Lung (tissue), 12 donors: Measurements from ENCODE around the gene SSTR3. TPM values are rescaled to one million over a fixed set of nuclear protein-coding genes. Genes with fewer than 3 reads are reported as not detected.

Source experiments
- ATAC-seq: fragments of 200-7000 bp; cut with Tn5 transposase; one replicate; pipeline ENCODE4 v1.9.1; 2020; ENCODE audit warnings: moderate number of reproducible peaks; ENCODE audit not compliant: insufficient read depth, low FRiP score
- DNase-seq, 3 donors: peaks; one replicate each; pipeline ENCODE4 v3.0.0-alpha.2; 2013 to 2017
- H3K27ac ChIP-seq, 2 donors: one replicate each; pipeline ENCODE4 v1.5.1; 2013; ENCODE audit warnings: mild to moderate bottlenecking in 2 of 2, moderate library complexity in 2 of 2, control low read depth in 1 of 2, inconsistent platforms in 1 of 2, low read depth in 1 of 2, low read length in 1 of 2
- H3K27me3 ChIP-seq, 3 donors: one replicate each; pipeline ENCODE4 v1.5.1; 2013; ENCODE audit warnings: low read length in 2 of 3; ENCODE audit not compliant: control insufficient read depth in 3 of 3, insufficient read depth in 3 of 3
- H3K36me3 ChIP-seq, 4 donors: one replicate each; pipeline ENCODE4 v1.5.1; 2013; ENCODE audit warnings: low read length in 4 of 4, mild to moderate bottlenecking in 1 of 4, moderate library complexity in 1 of 4; ENCODE audit not compliant: control insufficient read depth in 4 of 4, insufficient read depth in 4 of 4
- H3K4me1 ChIP-seq, 5 donors: one replicate each; pipeline ENCODE4 v1.5.1; 2013; ENCODE audit warnings: low read length in 5 of 5, mild to moderate bottlenecking in 2 of 5, moderate library complexity in 1 of 5; ENCODE audit not compliant: control insufficient read depth in 5 of 5, insufficient read depth in 5 of 5
- H3K4me3 ChIP-seq: one replicate; pipeline ENCODE4 v1.5.1; 2013; ENCODE audit warnings: mild to moderate bottlenecking, control low read depth, moderate library complexity
- H3K9ac ChIP-seq, 2 donors: one replicate each; pipeline ENCODE4 v1.5.1; 2013; ENCODE audit warnings: low read length in 2 of 2, control low read depth in 1 of 2; ENCODE audit not compliant: insufficient read depth in 1 of 2
- H3K9me3 ChIP-seq, 4 donors: one replicate each; pipeline ENCODE4 v1.5.1; 2013; ENCODE audit warnings: low read length in 3 of 4, mild to moderate bottlenecking in 1 of 4, moderate library complexity in 1 of 4; ENCODE audit not compliant: control insufficient read depth in 4 of 4, insufficient read depth in 3 of 4
- WGBS, 2 donors: extraction: QIAGEN DNeasy Blood & Tissue Kit; methylation state at CpG; one replicate each; pipeline ENCODE4 v1.1.7; 2013; 5-methylcytosine and 5-hydroxymethylcytosine counted together
- polyA plus RNA-seq, 2 donors: library from polyadenylated mRNA; stranded (reverse); fragments of 200-250 nt; gene quantifications; one replicate each; pipeline ENCODE4 v1.2.1, GENCODE V29; 2013
- total RNA-seq, 2 donors: library from RNA; depleted of rRNA in 1 of 2; stranded (reverse); fragments of >200 nt in 1 of 2; gene quantifications; one replicate each; pipeline ENCODE4 v1.2.1, GENCODE V29; 2014 to 2021
- TF ChIP-seq, protein P1 (sequence below): IDR thresholded peaks from 2 replicates; pipeline ENCODE4 v1.5.1; 2012; ENCODE audit warnings: mild to moderate bottlenecking; ENCODE audit errors: control extremely low read depth, extremely low read depth
- donor health status: control.
- donor health status: control.
- donor health status: Bipolar disorder and iron deficiency.
- donor health status: healthy.
- donor health status: DM: yes; HTN: yes; CAD: no.

The SSTR3 gene
- total and polyA plus RNA-seq, 4 donors = 0.04 to 0.87 (median 0.10) TPM

- Histone ChIP-seq H3K27ac (no peak overlapping the region), H3K9ac (no peak overlapping the region), H3K27me3 (peaks cover 0 to 2% (median 0%) of the 10 kb centered on the region in 3 donors), H3K36me3 (peaks cover 0 to 4% (median 0%) of the 10 kb centered on the region in 4 donors), H3K9me3 (peaks cover 0 to 2% (median 0%) of the 10 kb centered on the region in 4 donors), H3K4me3 (no peak overlapping the region), H3K4me1 (peaks cover 0 to 2% (median 0%) of the 10 kb centered on the region in 5 donors)
- TF ChIP-seq, protein P1, sequence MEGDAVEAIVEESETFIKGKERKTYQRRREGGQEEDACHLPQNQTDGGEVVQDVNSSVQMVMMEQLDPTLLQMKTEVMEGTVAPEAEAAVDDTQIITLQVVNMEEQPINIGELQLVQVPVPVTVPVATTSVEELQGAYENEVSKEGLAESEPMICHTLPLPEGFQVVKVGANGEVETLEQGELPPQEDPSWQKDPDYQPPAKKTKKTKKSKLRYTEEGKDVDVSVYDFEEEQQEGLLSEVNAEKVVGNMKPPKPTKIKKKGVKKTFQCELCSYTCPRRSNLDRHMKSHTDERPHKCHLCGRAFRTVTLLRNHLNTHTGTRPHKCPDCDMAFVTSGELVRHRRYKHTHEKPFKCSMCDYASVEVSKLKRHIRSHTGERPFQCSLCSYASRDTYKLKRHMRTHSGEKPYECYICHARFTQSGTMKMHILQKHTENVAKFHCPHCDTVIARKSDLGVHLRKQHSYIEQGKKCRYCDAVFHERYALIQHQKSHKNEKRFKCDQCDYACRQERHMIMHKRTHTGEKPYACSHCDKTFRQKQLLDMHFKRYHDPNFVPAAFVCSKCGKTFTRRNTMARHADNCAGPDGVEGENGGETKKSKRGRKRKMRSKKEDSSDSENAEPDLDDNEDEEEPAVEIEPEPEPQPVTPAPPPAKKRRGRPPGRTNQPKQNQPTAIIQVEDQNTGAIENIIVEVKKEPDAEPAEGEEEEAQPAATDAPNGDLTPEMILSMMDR = no peak
- WGBS, 2 donors = 75 to 81% methylated on average over 10 of the region's 10 CpGs
- DNase-seq (no peak), ATAC-seq (no peak)
Measured at GRCh38 chr22:37239336-37240239, 27.3 kb upstream of the SSTR3 start.

GRCh38 chr22:37237371-37238268 is 25.3 kb upstream of the SSTR3 start:
- Histone ChIP-seq H3K36me3 (peaks cover 0 to 4% (median 0%) of the 10 kb centered on the region in 4 donors), H3K9ac (no peak overlapping the region), H3K4me3 (no peak overlapping the region), H3K27ac (no peak overlapping the region), H3K27me3 (peaks cover 0 to 2% (median 0%) of the 10 kb centered on the region in 3 donors), H3K9me3 (peaks cover 0 to 2% (median 0%) of the 10 kb centered on the region in 4 donors), H3K4me1 (peaks cover 0 to 2% (median 0%) of the 10 kb centered on the region in 5 donors)
- ATAC-seq (no peak), DNase-seq (no peak)
- WGBS, 2 donors = 71 to 81% methylated on average over 20 of the region's 20 CpGs
- TF ChIP-seq, protein P1 = no peak

GRCh38 chr22:37235897-37236607 is 23.8 kb upstream of the SSTR3 start:
- TF ChIP-seq, protein P1 = no peak
- DNase-seq = no peak
- peaks cover 0 to 2% (median 0%) of the 10 kb centered on the region in 4 donors for H3K9me3 ChIP-seq
- no peak for ATAC-seq
- peaks cover 0 to 4% (median 0%) of the 10 kb centered on the region in 4 donors for H3K36me3 ChIP-seq
- H3K4me3 ChIP-seq = no peak overlapping the region
- H3K27ac ChIP-seq = no peak overlapping the region
- 66 to 80% methylated on average over 3 of the region's 3 CpGs for WGBS, 2 donors
- no peak overlapping the region for H3K9ac ChIP-seq
- no peaks in the 10 kb centered on the region for H3K27me3 ChIP-seq
- peaks cover 0 to 2% (median 0%) of the 10 kb centered on the region in 5 donors for H3K4me1 ChIP-seq
